ENCODE measurements around the gene HNRNPDL.

Gene HNRNPDL

DNA sequence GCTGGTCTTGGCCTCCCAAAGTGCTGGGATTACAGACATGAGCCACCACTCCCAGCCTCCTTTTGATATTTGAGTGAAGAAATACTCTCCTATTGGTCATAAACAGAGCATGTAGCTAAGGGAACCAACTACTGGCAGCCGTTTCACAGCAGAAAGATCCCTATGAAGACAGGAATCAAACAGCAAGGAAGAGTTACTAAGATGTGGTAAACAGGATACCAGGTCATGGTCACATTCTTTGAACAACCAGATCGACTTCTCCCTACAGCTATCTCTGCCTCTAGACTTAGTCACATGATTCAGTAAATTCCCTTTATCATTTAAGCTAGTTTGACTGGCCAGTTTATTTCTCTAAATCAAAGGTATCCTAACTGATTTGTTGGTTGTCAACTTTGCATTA lies 47.5 kb downstream of the HNRNPDL start:
- H3K14ac ChIP-seq (ENCODE audit: low read length): no peak overlapping the region
- no peak for DNase-seq (ENCODE audit: low spot score)
- H3K9me3 ChIP-seq (replicated peaks in 1 of 2; ENCODE audit: control insufficient read depth in 2 of 2, insufficient read depth in 1 of 2, low read depth in 1 of 2, low read length in 2 of 2): peaks cover 1 to 12% of the 10 kb centered on the region in 2 donors
- no peaks in the 10 kb centered on the region for H3K36me3 ChIP-seq (replicated peaks in 1 of 2; ENCODE audit: control insufficient read depth in 2 of 2, insufficient read depth in 2 of 2, low read length in 2 of 2)
- no peak overlapping the region for H3K4me2 ChIP-seq (ENCODE audit: insufficient read depth, low read length, poor library complexity, severe bottlenecking)
- no peaks in the 10 kb centered on the region for H3K27me3 ChIP-seq (ENCODE audit: control insufficient read depth in 3 of 3, insufficient read depth in 3 of 3, low read depth in 1 of 3, low read length in 3 of 3)
- H3K79me1 ChIP-seq (ENCODE audit: low read depth, low read length): no peaks in the 10 kb centered on the region
- H2BK12ac ChIP-seq (ENCODE audit: low read length): no peak overlapping the region
- no peak overlapping the region for H3K27ac ChIP-seq (replicated peaks; ENCODE audit: low read length)
- H2AFZ ChIP-seq (ENCODE audit: low read length): no peak overlapping the region
- H2BK15ac ChIP-seq (ENCODE audit: low read length): no peak overlapping the region
- H4K91ac ChIP-seq (ENCODE audit: low read depth, low read length, poor library complexity): no peak overlapping the region
- no peak overlapping the region for H3K23ac ChIP-seq (ENCODE audit: low read depth, low read length, poor library complexity)
- no CpG with 5 or more reads among the region's 2 CpGs for WGBS, 2 donors (ENCODE audit: extremely low coverage in 2 of 2, insufficient read length in 2 of 2, insufficient replicate concordance in 1 of 2)
- H4K8ac ChIP-seq (ENCODE audit: low read depth, low read length): no peak overlapping the region
- no peak overlapping the region for H3K18ac ChIP-seq (ENCODE audit: low read length)
- H3K4ac ChIP-seq (ENCODE audit: low read length): no peak overlapping the region
- H2BK120ac ChIP-seq (ENCODE audit: low read depth, low read length): no peak overlapping the region
- H3K4me1 ChIP-seq (ENCODE audit: control insufficient read depth in 2 of 2, insufficient read depth in 1 of 2, low read depth in 1 of 2, low read length in 2 of 2): peaks cover 0 to 4% of the 10 kb centered on the region in 2 donors
- H2AK5ac ChIP-seq (ENCODE audit: low read depth, low read length): no peak overlapping the region
- H3K9ac ChIP-seq (ENCODE audit: low read depth, low read length, poor library complexity): no peak overlapping the region
- no peak overlapping the region for H2BK5ac ChIP-seq (ENCODE audit: low read length)
- no peak overlapping the region for H3K4me3 ChIP-seq (ENCODE audit: low read length in 2 of 2)

DNA sequence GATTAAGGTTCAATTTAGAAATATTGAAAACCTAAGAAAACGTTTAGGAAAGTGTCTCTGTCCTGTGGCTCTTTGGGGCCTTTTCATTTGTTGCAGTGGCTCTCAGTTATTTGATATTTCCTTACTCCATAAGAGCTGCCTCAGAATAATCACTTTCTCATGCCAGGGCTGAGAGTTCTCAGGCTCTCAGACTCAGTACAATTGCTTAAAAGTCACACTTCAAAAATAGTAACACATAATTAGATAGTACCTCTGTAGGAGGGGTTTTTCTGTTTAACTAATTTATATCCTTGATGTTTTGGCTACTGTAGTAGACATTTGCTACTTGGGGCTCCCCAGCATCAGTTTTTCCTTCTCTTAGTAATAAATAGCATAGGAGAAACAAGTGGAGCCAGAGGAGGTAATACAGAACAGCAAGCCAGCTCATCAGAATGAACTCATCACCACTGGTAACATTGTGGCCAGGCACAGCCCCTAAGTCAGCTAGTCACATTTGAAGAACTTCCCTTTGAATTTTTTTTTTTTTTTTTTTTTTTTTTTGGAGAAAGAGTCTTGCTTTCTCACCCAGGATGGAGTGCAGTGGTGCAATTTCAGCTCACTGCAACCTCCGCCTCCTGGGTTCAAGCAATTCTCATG lies 48.5 kb downstream of the HNRNPDL start:
- Histone ChIP-seq H3K9me3 (replicated peaks in 1 of 2; ENCODE audit: control insufficient read depth in 2 of 2, insufficient read depth in 1 of 2, low read depth in 1 of 2, low read length in 2 of 2) (peaks cover 1 to 12% of the 10 kb centered on the region in 2 donors), H2AFZ (ENCODE audit: low read length) (no peak overlapping the region), H3K4me1 (ENCODE audit: control insufficient read depth in 2 of 2, insufficient read depth in 1 of 2, low read depth in 1 of 2, low read length in 2 of 2) (peaks cover 0 to 4% of the 10 kb centered on the region in 2 donors), H3K14ac (ENCODE audit: low read length) (no peak overlapping the region), H4K8ac (ENCODE audit: low read depth, low read length) (no peak overlapping the region), H2BK120ac (ENCODE audit: low read depth, low read length) (no peak overlapping the region), H4K91ac (ENCODE audit: low read depth, low read length, poor library complexity) (no peak overlapping the region), H3K4ac (ENCODE audit: low read length) (no peak overlapping the region), H2BK5ac (ENCODE audit: low read length) (no peak overlapping the region), H3K4me2 (ENCODE audit: insufficient read depth, low read length, poor library complexity, severe bottlenecking) (no peak overlapping the region), H3K4me3 (ENCODE audit: low read length in 2 of 2) (no peak overlapping the region), H2BK12ac (ENCODE audit: low read length) (no peak overlapping the region), H3K27ac (replicated peaks; ENCODE audit: low read length) (no peak overlapping the region), H3K36me3 (replicated peaks in 1 of 2; ENCODE audit: control insufficient read depth in 2 of 2, insufficient read depth in 2 of 2, low read length in 2 of 2) (no peaks in the 10 kb centered on the region), H3K9ac (ENCODE audit: low read depth, low read length, poor library complexity) (no peak overlapping the region), H3K23ac (ENCODE audit: low read depth, low read length, poor library complexity) (no peak overlapping the region), H2BK15ac (ENCODE audit: low read length) (no peak overlapping the region), H2AK5ac (ENCODE audit: low read depth, low read length) (no peak overlapping the region), H3K27me3 (ENCODE audit: control insufficient read depth in 3 of 3, insufficient read depth in 3 of 3, low read depth in 1 of 3, low read length in 3 of 3) (no peaks in the 10 kb centered on the region), H3K18ac (ENCODE audit: low read length) (no peak overlapping the region), H3K79me1 (ENCODE audit: low read depth, low read length) (no peaks in the 10 kb centered on the region)
- DNase-seq (ENCODE audit: low spot score): no peak
- no CpG with 5 or more reads among the region's 2 CpGs for WGBS, 2 donors (ENCODE audit: extremely low coverage in 2 of 2, insufficient read length in 2 of 2, insufficient replicate concordance in 1 of 2)

DNA sequence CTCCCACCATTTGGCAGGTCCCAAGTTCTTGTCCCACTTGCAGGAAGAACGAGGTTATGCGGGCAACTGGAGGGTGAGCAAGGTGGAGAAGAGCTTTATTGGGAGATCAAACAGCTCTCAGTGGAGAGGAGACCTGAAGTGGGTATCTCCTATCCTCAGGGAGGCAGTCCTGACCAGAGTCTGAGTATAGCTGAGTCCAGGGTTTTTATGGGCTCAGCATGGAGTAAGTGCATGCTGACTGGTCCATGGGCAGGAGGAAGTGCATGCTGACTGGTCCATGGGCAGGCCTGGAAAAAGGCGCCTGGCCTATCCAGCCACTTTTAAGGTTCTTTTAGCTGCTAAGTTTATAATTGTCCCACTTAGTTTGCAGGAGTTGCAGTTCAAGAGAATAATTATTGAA lies 49.0 kb downstream of the HNRNPDL start:
- no peaks in the 10 kb centered on the region for H3K27me3 ChIP-seq (ENCODE audit: control insufficient read depth in 3 of 3, insufficient read depth in 3 of 3, low read depth in 1 of 3, low read length in 3 of 3)
- H2BK120ac ChIP-seq (ENCODE audit: low read depth, low read length): no peak overlapping the region
- no peak overlapping the region for H4K8ac ChIP-seq (ENCODE audit: low read depth, low read length)
- H3K4me1 ChIP-seq (ENCODE audit: control insufficient read depth in 2 of 2, insufficient read depth in 1 of 2, low read depth in 1 of 2, low read length in 2 of 2): peaks cover 0 to 4% of the 10 kb centered on the region in 2 donors
- no peak overlapping the region for H2BK5ac ChIP-seq (ENCODE audit: low read length)
- H3K9ac ChIP-seq (ENCODE audit: low read depth, low read length, poor library complexity): no peak overlapping the region
- no peak overlapping the region for H3K18ac ChIP-seq (ENCODE audit: low read length)
- no CpG with 5 or more reads among the region's 3 CpGs for WGBS, 2 donors (ENCODE audit: extremely low coverage in 2 of 2, insufficient read length in 2 of 2, insufficient replicate concordance in 1 of 2)
- no peak overlapping the region for H3K4me3 ChIP-seq (ENCODE audit: low read length in 2 of 2)
- no peak overlapping the region for H2BK12ac ChIP-seq (ENCODE audit: low read length)
- H3K14ac ChIP-seq (ENCODE audit: low read length): no peak overlapping the region
- H3K9me3 ChIP-seq (replicated peaks in 1 of 2; ENCODE audit: control insufficient read depth in 2 of 2, insufficient read depth in 1 of 2, low read depth in 1 of 2, low read length in 2 of 2): peaks cover 1 to 16% of the 10 kb centered on the region in 2 donors
- H3K27ac ChIP-seq (replicated peaks; ENCODE audit: low read length): no peak overlapping the region
- no peak overlapping the region for H2AK5ac ChIP-seq (ENCODE audit: low read depth, low read length)
- no peak overlapping the region for H2BK15ac ChIP-seq (ENCODE audit: low read length)
- H3K23ac ChIP-seq (ENCODE audit: low read depth, low read length, poor library complexity): no peak overlapping the region
- H3K79me1 ChIP-seq (ENCODE audit: low read depth, low read length): no peaks in the 10 kb centered on the region
- H2AFZ ChIP-seq (ENCODE audit: low read length): no peak overlapping the region
- DNase-seq (ENCODE audit: low spot score): no peak
- H3K36me3 ChIP-seq (replicated peaks in 1 of 2; ENCODE audit: control insufficient read depth in 2 of 2, insufficient read depth in 2 of 2, low read length in 2 of 2): peaks cover 0 to 4% of the 10 kb centered on the region in 2 donors
- H3K4ac ChIP-seq (ENCODE audit: low read length): no peak overlapping the region
- no peak overlapping the region for H3K4me2 ChIP-seq (ENCODE audit: insufficient read depth, low read length, poor library complexity, severe bottlenecking)
- no peak overlapping the region for H4K91ac ChIP-seq (ENCODE audit: low read depth, low read length, poor library complexity)

DNA sequence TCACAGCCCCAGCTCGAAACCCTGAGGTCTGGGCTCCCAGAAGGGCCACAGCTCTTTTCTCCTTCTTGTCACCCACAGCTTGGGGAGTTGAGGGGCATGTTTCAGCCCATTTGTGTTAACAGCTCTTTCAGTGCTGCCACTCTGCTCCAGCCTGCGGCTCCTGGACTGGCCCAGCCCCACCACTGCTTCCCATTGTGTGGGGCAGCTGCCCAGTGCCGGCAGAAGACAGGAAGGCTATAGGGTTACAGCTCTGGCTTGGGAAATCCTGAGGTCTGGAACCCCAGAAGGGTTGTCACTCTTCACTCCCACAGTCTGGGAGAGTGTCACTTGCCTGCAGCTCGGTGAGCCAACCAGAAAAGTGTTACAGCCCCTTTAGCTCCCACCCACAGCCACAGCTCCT lies 49.4 kb downstream of the HNRNPDL start:
- H2AFZ ChIP-seq (ENCODE audit: low read length): no peak overlapping the region
- no peak overlapping the region for H3K4me3 ChIP-seq (ENCODE audit: low read length in 2 of 2)
- no peak overlapping the region for H2BK12ac ChIP-seq (ENCODE audit: low read length)
- H3K4me2 ChIP-seq (ENCODE audit: insufficient read depth, low read length, poor library complexity, severe bottlenecking): no peak overlapping the region
- peaks cover 0 to 6% of the 10 kb centered on the region in 2 donors for H3K4me1 ChIP-seq (ENCODE audit: control insufficient read depth in 2 of 2, insufficient read depth in 1 of 2, low read depth in 1 of 2, low read length in 2 of 2)
- H4K91ac ChIP-seq (ENCODE audit: low read depth, low read length, poor library complexity): no peak overlapping the region
- H3K4ac ChIP-seq (ENCODE audit: low read length): no peak overlapping the region
- DNase-seq (ENCODE audit: low spot score): no peak
- no peak overlapping the region for H3K18ac ChIP-seq (ENCODE audit: low read length)
- H3K9ac ChIP-seq (ENCODE audit: low read depth, low read length, poor library complexity): no peak overlapping the region
- H3K27me3 ChIP-seq (ENCODE audit: control insufficient read depth in 3 of 3, insufficient read depth in 3 of 3, low read depth in 1 of 3, low read length in 3 of 3): no peaks in the 10 kb centered on the region
- no peak overlapping the region for H3K23ac ChIP-seq (ENCODE audit: low read depth, low read length, poor library complexity)
- H4K8ac ChIP-seq (ENCODE audit: low read depth, low read length): no peak overlapping the region
- H2BK120ac ChIP-seq (ENCODE audit: low read depth, low read length): no peak overlapping the region
- no peaks in the 10 kb centered on the region for H3K79me1 ChIP-seq (ENCODE audit: low read depth, low read length)
- WGBS, 2 donors (ENCODE audit: extremely low coverage in 2 of 2, insufficient read length in 2 of 2, insufficient replicate concordance in 1 of 2): no CpG with 5 or more reads among the region's 4 CpGs
- no peak overlapping the region for H2BK15ac ChIP-seq (ENCODE audit: low read length)
- no peak overlapping the region for H3K27ac ChIP-seq (replicated peaks; ENCODE audit: low read length)
- peaks cover 0 to 8% of the 10 kb centered on the region in 2 donors for H3K36me3 ChIP-seq (replicated peaks in 1 of 2; ENCODE audit: control insufficient read depth in 2 of 2, insufficient read depth in 2 of 2, low read length in 2 of 2)
- H3K9me3 ChIP-seq (replicated peaks in 1 of 2; ENCODE audit: control insufficient read depth in 2 of 2, insufficient read depth in 1 of 2, low read depth in 1 of 2, low read length in 2 of 2): peaks cover 1 to 19% of the 10 kb centered on the region in 2 donors
- H3K14ac ChIP-seq (ENCODE audit: low read length): no peak overlapping the region
- H2BK5ac ChIP-seq (ENCODE audit: low read length): no peak overlapping the region
- H2AK5ac ChIP-seq (ENCODE audit: low read depth, low read length): no peak overlapping the region
